H1 (cell line): ENCODE data around the gene ZSCAN10. TPM values are rescaled to one million over a fixed set of nuclear protein-coding genes. Genes with fewer than 3 reads are reported as not detected.
A peak's percentile ranks its signal among the peaks of the same experiment; 100 is the strongest.

Source experiments
- CTCF ChIA-PET: fragments of 300-600 bp; sonication (Branson Sonifier 250); formaldehyde crosslinking; loops from one replicate; lab custom pipeline; 2021; ENCODE audit not compliant: partially characterized antibody; lab: Charles Lee
- POLR2A ChIA-PET: fragments of 300-600 bp; sonication (Branson Sonifier 250); formaldehyde crosslinking; loops from one replicate; lab custom pipeline; 2021; ENCODE audit warnings: inconsistent platforms; ENCODE audit not compliant: partially characterized antibody; lab: Charles Lee
- DNase-seq, 2 experiments: peaks; one replicate each; pipeline versions ENCODE4 v3.0.0 to v3.0.0-alpha.2; 2010 to 2022; ENCODE audit warnings: low spot score in 2 of 2, low read depth in 1 of 2, mixed read lengths in 1 of 2
- FAIRE-seq: peaks from 2 replicates; lab custom pipeline; 2011; peaks lifted over from hg19 to GRCh38; lab: Jason Lieb, UNC
- H2AFZ ChIP-seq: 2 replicates; pipeline ENCODE4 v1.8.1; 2012; ENCODE audit warnings: low read length, inconsistent platforms
- H2AK5ac ChIP-seq: 2 replicates; pipeline ENCODE4 v1.6.1; 2013; ENCODE audit warnings: low read depth, low read length
- H2BK120ac ChIP-seq: replicated peaks from 2 replicates; pipeline ENCODE3; 2013; ENCODE audit warnings: low read depth, low read length, inconsistent platforms
- H2BK12ac ChIP-seq: 2 replicates; pipeline ENCODE4 v1.6.1; 2013; ENCODE audit warnings: low read depth, low read length
- H2BK15ac ChIP-seq: 2 replicates; pipeline ENCODE4 v1.6.1; 2013; ENCODE audit warnings: low read length
- H2BK20ac ChIP-seq: 2 replicates; pipeline ENCODE4 v1.6.1; 2013; ENCODE audit warnings: low read length
- H2BK5ac ChIP-seq: 2 replicates; pipeline ENCODE4 v1.6.1; 2013; ENCODE audit warnings: low read depth, low read length
- H3K14ac ChIP-seq: 2 replicates; pipeline ENCODE4 v1.6.1; 2013; ENCODE audit warnings: inconsistent platforms; ENCODE audit not compliant: insufficient read length
- H3K18ac ChIP-seq: 2 replicates; pipeline ENCODE4 v1.6.1; 2013; ENCODE audit warnings: low read length; ENCODE audit errors: extremely low read depth
- H3K23ac ChIP-seq: 2 replicates; pipeline ENCODE4 v1.6.1; 2013; ENCODE audit warnings: inconsistent platforms; ENCODE audit not compliant: insufficient read length
- H3K23me2 ChIP-seq: 2 replicates; pipeline ENCODE4 v1.6.1; 2013; ENCODE audit warnings: low read depth, low read length
- H3K27ac ChIP-seq: 2 replicates; pipeline ENCODE4 v1.6.1; 2011; ENCODE audit warnings: low read depth, low read length, inconsistent platforms
- H3K27me3 ChIP-seq, 4 experiments: replicated peaks in 1 of 4; 1 replicate in 1 of 4; 2 replicates in 3 of 4; pipeline versions ENCODE4 v1.6.1 to v1.8.1; 2011 to 2013; ENCODE audit warnings: low read length in 3 of 4, mild to moderate bottlenecking in 3 of 4, inconsistent platforms in 2 of 4, mixed read lengths in 2 of 4, moderate library complexity in 1 of 4; ENCODE audit not compliant: control insufficient read depth in 3 of 4, insufficient read depth in 3 of 4; ENCODE audit errors: extremely low read depth in 1 of 4
- H3K36me3 ChIP-seq, 4 experiments: 2 replicates each; pipeline versions ENCODE4 v1.6.1 to v1.8.1; 2011 to 2013; ENCODE audit warnings: mild to moderate bottlenecking in 4 of 4, low read length in 3 of 4, moderate library complexity in 2 of 4, control low read depth in 1 of 4, inconsistent platforms in 1 of 4; ENCODE audit not compliant: insufficient read depth in 4 of 4, control insufficient read depth in 2 of 4
- H3K4ac ChIP-seq: replicated peaks from 2 replicates; pipeline ENCODE3; 2013; ENCODE audit warnings: low read length, low read depth, mixed read lengths, inconsistent platforms; ENCODE audit not compliant: insufficient read length
- H3K4me1 ChIP-seq, 4 experiments: replicated peaks in 1 of 4; 1 replicate in 1 of 4; 2 replicates in 3 of 4; pipeline versions ENCODE4 v1.6.1 to v1.8.1; 2011 to 2013; ENCODE audit warnings: low read length in 3 of 4, inconsistent platforms in 2 of 4, mixed read lengths in 1 of 4; ENCODE audit not compliant: insufficient read depth in 4 of 4, control insufficient read depth in 3 of 4
- H3K4me2 ChIP-seq, 2 experiments: 2 replicates each; pipeline versions ENCODE4 v1.6.1 to v1.8.1; 2011 to 2013; ENCODE audit warnings: low read depth in 2 of 2, low read length in 2 of 2, control low read depth in 1 of 2, inconsistent platforms in 1 of 2, mild to moderate bottlenecking in 1 of 2; ENCODE audit not compliant: insufficient read depth in 1 of 2
- H3K4me3 ChIP-seq, 4 experiments: fragments of 200-600, 300-600 bp in 1 of 4; sonication (generic), shearing (Covaris generic), sonication (Bioruptor Twin) in 1 of 4; 2 replicates each; pipeline versions ENCODE4 v1.5.1 to v1.8.1; 2011 to 2016; ENCODE audit warnings: low read length in 4 of 4, low read depth in 3 of 4, control low read depth in 2 of 4, inconsistent platforms in 2 of 4, mild to moderate bottlenecking in 2 of 4, mixed read lengths in 1 of 4, moderate library complexity in 1 of 4; ENCODE audit not compliant: insufficient read depth in 2 of 4; ENCODE audit errors: extremely low read depth in 1 of 4
- H3K56ac ChIP-seq: replicated peaks from 2 replicates; pipeline ENCODE3; 2013; ENCODE audit warnings: low read depth, mild to moderate bottlenecking, mixed read lengths, low read length, inconsistent platforms; ENCODE audit not compliant: insufficient read length
- H3K79me1 ChIP-seq: 2 replicates; pipeline ENCODE4 v1.6.1; 2013; ENCODE audit warnings: low read depth, low read length, control low read depth
- H3K79me2 ChIP-seq, 2 experiments: 2 replicates each; pipeline versions ENCODE4 v1.6.1 to v1.8.1; 2012 to 2013; ENCODE audit warnings: low read length in 2 of 2, mild to moderate bottlenecking in 2 of 2, inconsistent platforms in 1 of 2; ENCODE audit not compliant: insufficient read depth in 2 of 2, control insufficient read depth in 1 of 2
- H3K9ac ChIP-seq, 4 experiments: replicated peaks in 1 of 4; 1 replicate in 1 of 4; 2 replicates in 3 of 4; pipeline versions ENCODE4 v1.6.1 to v1.8.1; 2011 to 2013; ENCODE audit warnings: low read depth in 3 of 4, low read length in 3 of 4, control low read depth in 2 of 4, mild to moderate bottlenecking in 2 of 4, moderate library complexity in 2 of 4, inconsistent platforms in 1 of 4; ENCODE audit errors: extremely low read depth in 1 of 4
- H3K9me3 ChIP-seq, 2 experiments: 2 replicates each; pipeline versions ENCODE4 v1.6.1 to v1.8.1; 2012 to 2013; ENCODE audit warnings: mild to moderate bottlenecking in 2 of 2, moderate library complexity in 2 of 2, control low read depth in 1 of 2, inconsistent platforms in 1 of 2, low read depth in 1 of 2, low read length in 1 of 2, mixed read lengths in 1 of 2; ENCODE audit not compliant: insufficient read depth in 2 of 2
- H4K20me1 ChIP-seq, 2 experiments: replicated peaks in 1 of 2; 2 replicates each; pipeline versions ENCODE3 to v1.8.1; 2011 to 2013; ENCODE audit warnings: inconsistent platforms in 2 of 2, low read length in 2 of 2, mild to moderate bottlenecking in 1 of 2; ENCODE audit not compliant: insufficient read depth in 2 of 2, control insufficient read depth in 1 of 2
- H4K5ac ChIP-seq: 2 replicates; pipeline ENCODE4 v1.6.1; 2013; ENCODE audit warnings: low read length, low read depth, mixed read lengths, inconsistent platforms; ENCODE audit not compliant: insufficient read length
- H4K8ac ChIP-seq: 2 replicates; pipeline ENCODE4 v1.8.0; 2013; ENCODE audit warnings: mild to moderate bottlenecking, moderate library complexity, low read length, inconsistent platforms; ENCODE audit not compliant: insufficient read depth; ENCODE audit errors: extremely low read depth
- H4K91ac ChIP-seq: replicated peaks from 2 replicates; pipeline ENCODE3; 2013; ENCODE audit warnings: low read length, mixed read lengths, inconsistent platforms; ENCODE audit not compliant: insufficient read length
- BRCA1 ChIP-seq: IDR thresholded peaks from 2 replicates; pipeline ENCODE4 v1.6.1; 2012; ENCODE audit warnings: low read depth, low read length, improper control_type of control experiment
- CBX5 ChIP-seq: fragments of 300-800, 300-1000 bp; sonication (generic); IDR thresholded peaks from 2 replicates; pipeline ENCODE4 v1.7.1; 2016; ENCODE audit warnings: antibody characterized with exemption, low read length, low read depth
- EGR1 ChIP-seq: IDR thresholded peaks from 2 replicates; pipeline ENCODE4 v1.6.1; 2011; ENCODE audit warnings: low read depth, low read length, borderline replicate concordance
- NRF1 ChIP-seq: IDR thresholded peaks from 2 replicates; pipeline ENCODE4 v1.6.1; 2011; ENCODE audit warnings: mild to moderate bottlenecking, low read depth, low read length, improper control_type of control experiment
- PHF8 ChIP-seq: fragments of 200-600 bp; sonication (generic); conservative IDR thresholded peaks from 2 replicates; pipeline ENCODE4 v1.7.1; 2012; ENCODE audit warnings: low read depth, mild to moderate bottlenecking, inconsistent platforms, low read length, moderate library complexity
- POLR2AphosphoS5 ChIP-seq: IDR thresholded peaks from 2 replicates; pipeline ENCODE4 v1.6.1; 2011; ENCODE audit warnings: low read depth, low read length
- POU5F1 ChIP-seq: IDR thresholded peaks from 2 replicates; pipeline ENCODE4 v1.6.1; 2011; ENCODE audit warnings: low read depth, mild to moderate bottlenecking, low read length, moderate library complexity
- RNF2 ChIP-seq: fragments of 200-900, 300-1000 bp; sonication (generic); IDR thresholded peaks from 2 replicates; pipeline ENCODE4 v1.7.1; 2016; ENCODE audit warnings: borderline replicate concordance, low read depth, mild to moderate bottlenecking, antibody characterized with exemption, low read length; ENCODE audit not compliant: poor library complexity, severe bottlenecking; ENCODE audit errors: missing control alignments
- SP2 ChIP-seq: IDR thresholded peaks from 2 replicates; pipeline ENCODE4 v1.6.1; 2012; ENCODE audit warnings: mild to moderate bottlenecking, low read length, inconsistent platforms
- SRF ChIP-seq: IDR thresholded peaks from 2 replicates; pipeline ENCODE4 v1.6.1; 2011; ENCODE audit warnings: mild to moderate bottlenecking, low read depth, low read length, moderate library complexity
- YY1 ChIP-seq: IDR thresholded peaks from 2 replicates; pipeline ENCODE4 v1.6.1; 2011; ENCODE audit warnings: low read depth, mild to moderate bottlenecking, low read length
- WGBS, 2 experiments: shearing (Covaris generic) in 1 of 2; methylation state at CpG; one replicate each; pipeline versions ENCODE4 v1.1.6 to v1.1.7; 2013 to 2015; ENCODE audit warnings: low lambda C conversion rate in 2 of 2, mixed read lengths in 2 of 2, inconsistent platforms in 1 of 2, low coverage in 1 of 2, missing lambda C conversion rate in 1 of 2; ENCODE audit not compliant: insufficient replicate concordance in 2 of 2, insufficient coverage in 1 of 2, insufficient read length in 1 of 2; ENCODE audit errors: extremely low coverage in 1 of 2, missing lambda C conversion rate in 1 of 2; 5-methylcytosine and 5-hydroxymethylcytosine counted together
- polyA plus RNA-seq, 7 experiments: library from polyadenylated mRNA; depleted of rRNA in 3 of 7; stranded (reverse) in 5 of 7; unstranded in 2 of 7; fragments of >200 nt in 5 of 7; fragments of 200-250 nt in 2 of 7; gene quantifications; 1 replicate in 5 of 7; 2 replicates in 1 of 7; 4 replicates in 1 of 7; pipeline versions ENCODE4 v1.2.1 to v1.2.3, GENCODE V29; 2011 to 2013; ENCODE audit warnings: missing spikeins in 2 of 7, mixed read lengths in 2 of 7
- total RNA-seq: library from RNA; stranded (reverse); fragmentation: NEBNext Ultra II Directional; extraction: Animal tissue kit (Norgen Biotek cat#: 25700); gene quantifications from 2 replicates; pipeline ENCODE4 v1.2.1, GENCODE V29; 2021
- TF ChIP-seq, protein P1 (sequence below): IDR thresholded peaks from 2 replicates; pipeline ENCODE4 v1.6.1; 2012; ENCODE audit warnings: low read length, inconsistent platforms

ZSCAN10 gene
- total and polyA plus RNA-seq, 2 of the 8 experiments (the other 6 are each of a cell fraction or from before 2014, with no cell fraction given), result 209 to 314 TPM

DNA sequence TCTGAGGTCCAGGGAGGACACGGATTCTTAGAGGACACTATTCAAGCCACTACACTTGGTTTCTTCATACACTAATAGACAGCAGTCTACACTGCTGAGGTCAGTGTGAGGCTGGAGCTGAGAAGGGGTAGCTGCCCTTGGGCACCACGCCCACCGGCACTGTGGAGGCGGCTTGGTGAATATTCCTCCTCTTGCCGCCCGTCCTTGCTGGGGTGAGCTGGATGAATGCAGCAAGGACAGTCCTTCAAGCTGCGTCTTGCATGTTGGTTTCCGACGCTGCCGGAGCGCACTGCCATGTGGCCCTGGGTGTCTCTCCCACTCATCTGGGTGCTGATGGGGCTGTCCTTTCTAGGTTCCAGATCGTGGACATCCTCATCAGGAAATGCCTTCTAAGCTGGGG, 15.9 kb upstream of the ZSCAN10 start:
- Histone ChIP-seq H2AK5ac (no peak overlapping the region), H3K23ac (no peak overlapping the region), H3K4me3 (no peak overlapping the region), H3K27ac (peak overlapping the region; percentile 20; the same call in 1 of the 2 replicates), H3K36me3 (peaks cover 0 to 24% (median 16%) of the 10 kb centered on the region in 4 experiments; a peak in 7 of 8 replicates), H2BK12ac (no peak overlapping the region), H2BK15ac (no peak overlapping the region), H3K79me1 (peaks cover 6% of the 10 kb centered on the region; the same call in 1 of the 2 replicates), H3K79me2 (peaks cover 0 to 17% of the 10 kb centered on the region in 2 experiments; a peak in 2 of 4 replicates), H2BK5ac (no peak overlapping the region), H3K14ac (no peak overlapping the region), H4K8ac (no peak overlapping the region), H3K4me2 (no peak overlapping the region), H4K91ac (no peak overlapping the region), H3K4ac (no peak overlapping the region), H3K56ac (no peak overlapping the region), H3K23me2 (peaks cover 8% of the 10 kb centered on the region), H3K18ac (no peak overlapping the region), H3K9me3 (no peaks in the 10 kb centered on the region), H3K9ac (no peak overlapping the region), H4K5ac (no peak overlapping the region), H2BK120ac (no peak overlapping the region), H2AFZ (no peak overlapping the region), H2BK20ac (no peak overlapping the region), H4K20me1 (peaks cover 0 to 8% of the 10 kb centered on the region in 2 experiments), H3K4me1 (peaks cover 0 to 15% (median 8%) of the 10 kb centered on the region in 4 experiments; a peak in 5 of 7 replicates), H3K27me3 (no peaks in the 10 kb centered on the region)
- no peak for FAIRE-seq
- DNase-seq, result no peak
- WGBS, 2 experiments, result 96% methylated on average over 12 of the region's 12 CpGs; no CpG with 5 or more reads in 1 of the 2 experiments
- ChIA-PET POLR2A (interaction anchor here (0.8 to 12.1 kb wide), 6 partner anchors 10 to 103 kb away, joined by 3 to 169 read pairs (median 4); partner anchors contain the start of genes ZNF213 and ZSCAN10), CTCF (interaction anchor here (0.6 to 36.8 kb wide), 8 partner anchors 8 to 154 kb away, joined by 3 to 619 read pairs (median 12); partner anchors contain the start of genes ZNF213 and ZSCAN10)
- no peak for TF ChIP-seq RNF2
- TF ChIP-seq BRCA1, result no peak
- TF ChIP-seq POLR2AphosphoS5, result no peak
- no peak for TF ChIP-seq PHF8
- TF ChIP-seq POU5F1, result no peak
- TF ChIP-seq SRF, result no peak
- TF ChIP-seq NRF1, result no peak
- TF ChIP-seq EGR1, result no peak
- no peak for TF ChIP-seq YY1
- TF ChIP-seq CBX5, result no peak
- TF ChIP-seq, protein P1, sequence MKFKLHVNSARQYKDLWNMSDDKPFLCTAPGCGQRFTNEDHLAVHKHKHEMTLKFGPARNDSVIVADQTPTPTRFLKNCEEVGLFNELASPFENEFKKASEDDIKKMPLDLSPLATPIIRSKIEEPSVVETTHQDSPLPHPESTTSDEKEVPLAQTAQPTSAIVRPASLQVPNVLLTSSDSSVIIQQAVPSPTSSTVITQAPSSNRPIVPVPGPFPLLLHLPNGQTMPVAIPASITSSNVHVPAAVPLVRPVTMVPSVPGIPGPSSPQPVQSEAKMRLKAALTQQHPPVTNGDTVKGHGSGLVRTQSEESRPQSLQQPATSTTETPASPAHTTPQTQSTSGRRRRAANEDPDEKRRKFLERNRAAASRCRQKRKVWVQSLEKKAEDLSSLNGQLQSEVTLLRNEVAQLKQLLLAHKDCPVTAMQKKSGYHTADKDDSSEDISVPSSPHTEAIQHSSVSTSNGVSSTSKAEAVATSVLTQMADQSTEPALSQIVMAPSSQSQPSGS, result no peak
- TF ChIP-seq SP2, result no peak
